H1 (cell line): Measurements from ENCODE around the gene CD28. TPM values are rescaled to one million over a fixed set of nuclear protein-coding genes. Genes with fewer than 3 reads are reported as not detected.

Experiments
- CTCF ChIA-PET: fragments of 300-600 bp; sonication (Branson Sonifier 250); formaldehyde crosslinking; loops from one replicate; lab custom pipeline; 2021; ENCODE audit not compliant: partially characterized antibody; lab: Charles Lee
- POLR2A ChIA-PET: fragments of 300-600 bp; sonication (Branson Sonifier 250); formaldehyde crosslinking; loops from one replicate; lab custom pipeline; 2021; ENCODE audit warnings: inconsistent platforms; ENCODE audit not compliant: partially characterized antibody; lab: Charles Lee
- DNase-seq, 2 experiments: peaks; one replicate each; pipeline versions ENCODE4 v3.0.0 to v3.0.0-alpha.2; 2010 to 2022; ENCODE audit warnings: low spot score in 2 of 2, low read depth in 1 of 2, mixed read lengths in 1 of 2
- FAIRE-seq: peaks from 2 replicates; lab custom pipeline; 2011; peaks lifted over from hg19 to GRCh38; lab: Jason Lieb, UNC
- H2AFZ ChIP-seq: 2 replicates; pipeline ENCODE4 v1.8.1; 2012; ENCODE audit warnings: low read length, inconsistent platforms
- H2AK5ac ChIP-seq: 2 replicates; pipeline ENCODE4 v1.6.1; 2013; ENCODE audit warnings: low read depth, low read length
- H2BK120ac ChIP-seq: replicated peaks from 2 replicates; pipeline ENCODE3; 2013; ENCODE audit warnings: low read depth, low read length, inconsistent platforms
- H2BK12ac ChIP-seq: 2 replicates; pipeline ENCODE4 v1.6.1; 2013; ENCODE audit warnings: low read depth, low read length
- H2BK15ac ChIP-seq: 2 replicates; pipeline ENCODE4 v1.6.1; 2013; ENCODE audit warnings: low read length
- H2BK20ac ChIP-seq: 2 replicates; pipeline ENCODE4 v1.6.1; 2013; ENCODE audit warnings: low read length
- H2BK5ac ChIP-seq: 2 replicates; pipeline ENCODE4 v1.6.1; 2013; ENCODE audit warnings: low read depth, low read length
- H3K14ac ChIP-seq: 2 replicates; pipeline ENCODE4 v1.6.1; 2013; ENCODE audit warnings: inconsistent platforms; ENCODE audit not compliant: insufficient read length
- H3K18ac ChIP-seq: 2 replicates; pipeline ENCODE4 v1.6.1; 2013; ENCODE audit warnings: low read length; ENCODE audit errors: extremely low read depth
- H3K23ac ChIP-seq: 2 replicates; pipeline ENCODE4 v1.6.1; 2013; ENCODE audit warnings: inconsistent platforms; ENCODE audit not compliant: insufficient read length
- H3K23me2 ChIP-seq: 2 replicates; pipeline ENCODE4 v1.6.1; 2013; ENCODE audit warnings: low read depth, low read length
- H3K27ac ChIP-seq: 2 replicates; pipeline ENCODE4 v1.6.1; 2011; ENCODE audit warnings: low read depth, low read length, inconsistent platforms
- H3K27me3 ChIP-seq, 4 experiments: replicated peaks in 1 of 4; 1 replicate in 1 of 4; 2 replicates in 3 of 4; pipeline versions ENCODE4 v1.6.1 to v1.8.1; 2011 to 2013; ENCODE audit warnings: low read length in 3 of 4, mild to moderate bottlenecking in 3 of 4, inconsistent platforms in 2 of 4, mixed read lengths in 2 of 4, moderate library complexity in 1 of 4; ENCODE audit not compliant: control insufficient read depth in 3 of 4, insufficient read depth in 3 of 4; ENCODE audit errors: extremely low read depth in 1 of 4
- H3K36me3 ChIP-seq, 4 experiments: 2 replicates each; pipeline versions ENCODE4 v1.6.1 to v1.8.1; 2011 to 2013; ENCODE audit warnings: mild to moderate bottlenecking in 4 of 4, low read length in 3 of 4, moderate library complexity in 2 of 4, control low read depth in 1 of 4, inconsistent platforms in 1 of 4; ENCODE audit not compliant: insufficient read depth in 4 of 4, control insufficient read depth in 2 of 4
- H3K4ac ChIP-seq: replicated peaks from 2 replicates; pipeline ENCODE3; 2013; ENCODE audit warnings: low read length, low read depth, mixed read lengths, inconsistent platforms; ENCODE audit not compliant: insufficient read length
- H3K4me1 ChIP-seq, 4 experiments: replicated peaks in 1 of 4; 1 replicate in 1 of 4; 2 replicates in 3 of 4; pipeline versions ENCODE4 v1.6.1 to v1.8.1; 2011 to 2013; ENCODE audit warnings: low read length in 3 of 4, inconsistent platforms in 2 of 4, mixed read lengths in 1 of 4; ENCODE audit not compliant: insufficient read depth in 4 of 4, control insufficient read depth in 3 of 4
- H3K4me2 ChIP-seq, 2 experiments: 2 replicates each; pipeline versions ENCODE4 v1.6.1 to v1.8.1; 2011 to 2013; ENCODE audit warnings: low read depth in 2 of 2, low read length in 2 of 2, control low read depth in 1 of 2, inconsistent platforms in 1 of 2, mild to moderate bottlenecking in 1 of 2; ENCODE audit not compliant: insufficient read depth in 1 of 2
- H3K4me3 ChIP-seq, 4 experiments: fragments of 200-600, 300-600 bp in 1 of 4; sonication (generic), shearing (Covaris generic), sonication (Bioruptor Twin) in 1 of 4; 2 replicates each; pipeline versions ENCODE4 v1.5.1 to v1.8.1; 2011 to 2016; ENCODE audit warnings: low read length in 4 of 4, low read depth in 3 of 4, control low read depth in 2 of 4, inconsistent platforms in 2 of 4, mild to moderate bottlenecking in 2 of 4, mixed read lengths in 1 of 4, moderate library complexity in 1 of 4; ENCODE audit not compliant: insufficient read depth in 2 of 4; ENCODE audit errors: extremely low read depth in 1 of 4
- H3K56ac ChIP-seq: replicated peaks from 2 replicates; pipeline ENCODE3; 2013; ENCODE audit warnings: low read depth, mild to moderate bottlenecking, mixed read lengths, low read length, inconsistent platforms; ENCODE audit not compliant: insufficient read length
- H3K79me1 ChIP-seq: 2 replicates; pipeline ENCODE4 v1.6.1; 2013; ENCODE audit warnings: low read depth, low read length, control low read depth
- H3K79me2 ChIP-seq, 2 experiments: 2 replicates each; pipeline versions ENCODE4 v1.6.1 to v1.8.1; 2012 to 2013; ENCODE audit warnings: low read length in 2 of 2, mild to moderate bottlenecking in 2 of 2, inconsistent platforms in 1 of 2; ENCODE audit not compliant: insufficient read depth in 2 of 2, control insufficient read depth in 1 of 2
- H3K9ac ChIP-seq, 4 experiments: replicated peaks in 1 of 4; 1 replicate in 1 of 4; 2 replicates in 3 of 4; pipeline versions ENCODE4 v1.6.1 to v1.8.1; 2011 to 2013; ENCODE audit warnings: low read depth in 3 of 4, low read length in 3 of 4, control low read depth in 2 of 4, mild to moderate bottlenecking in 2 of 4, moderate library complexity in 2 of 4, inconsistent platforms in 1 of 4; ENCODE audit errors: extremely low read depth in 1 of 4
- H3K9me3 ChIP-seq, 2 experiments: 2 replicates each; pipeline versions ENCODE4 v1.6.1 to v1.8.1; 2012 to 2013; ENCODE audit warnings: mild to moderate bottlenecking in 2 of 2, moderate library complexity in 2 of 2, control low read depth in 1 of 2, inconsistent platforms in 1 of 2, low read depth in 1 of 2, low read length in 1 of 2, mixed read lengths in 1 of 2; ENCODE audit not compliant: insufficient read depth in 2 of 2
- H4K20me1 ChIP-seq, 2 experiments: replicated peaks in 1 of 2; 2 replicates each; pipeline versions ENCODE3 to v1.8.1; 2011 to 2013; ENCODE audit warnings: inconsistent platforms in 2 of 2, low read length in 2 of 2, mild to moderate bottlenecking in 1 of 2; ENCODE audit not compliant: insufficient read depth in 2 of 2, control insufficient read depth in 1 of 2
- H4K5ac ChIP-seq: 2 replicates; pipeline ENCODE4 v1.6.1; 2013; ENCODE audit warnings: low read length, low read depth, mixed read lengths, inconsistent platforms; ENCODE audit not compliant: insufficient read length
- H4K8ac ChIP-seq: 2 replicates; pipeline ENCODE4 v1.8.0; 2013; ENCODE audit warnings: mild to moderate bottlenecking, moderate library complexity, low read length, inconsistent platforms; ENCODE audit not compliant: insufficient read depth; ENCODE audit errors: extremely low read depth
- H4K91ac ChIP-seq: replicated peaks from 2 replicates; pipeline ENCODE3; 2013; ENCODE audit warnings: low read length, mixed read lengths, inconsistent platforms; ENCODE audit not compliant: insufficient read length
- BCL11A ChIP-seq, 2 experiments: IDR thresholded peaks; one replicate each; pipeline ENCODE4 v1.6.1; 2011; ENCODE audit warnings: low read depth in 2 of 2, low read length in 2 of 2, mild to moderate bottlenecking in 2 of 2
- CHD1 ChIP-seq: IDR thresholded peaks from 2 replicates; pipeline ENCODE4 v1.6.1; 2012; ENCODE audit warnings: low read depth, low read length, improper control_type of control experiment
- GTF2F1 ChIP-seq: IDR thresholded peaks from 2 replicates; pipeline ENCODE4 v1.6.1; 2012; ENCODE audit warnings: low read depth, low read length, improper control_type of control experiment, borderline replicate concordance
- KDM5A ChIP-seq: fragments of 200-600 bp; IDR thresholded peaks from 2 replicates; pipeline ENCODE4 v1.7.1; 2012; ENCODE audit warnings: mild to moderate bottlenecking, low read length, inconsistent platforms, mixed read lengths
- PHF8 ChIP-seq: fragments of 200-600 bp; sonication (generic); conservative IDR thresholded peaks from 2 replicates; pipeline ENCODE4 v1.7.1; 2012; ENCODE audit warnings: low read depth, mild to moderate bottlenecking, inconsistent platforms, low read length, moderate library complexity
- RFX5 ChIP-seq: IDR thresholded peaks from 2 replicates; pipeline ENCODE4 v1.6.1; 2011; ENCODE audit warnings: low read depth, low read length, improper control_type of control experiment, borderline replicate concordance
- SIN3A ChIP-seq, 2 experiments: IDR thresholded peaks in 1 of 2; conservative IDR thresholded peaks in 1 of 2; 2 replicates each; pipeline ENCODE4 v1.6.1; 2011 to 2012; ENCODE audit warnings: low read length in 2 of 2, improper control_type of control experiment in 1 of 2, low read depth in 1 of 2, mild to moderate bottlenecking in 1 of 2
- SIRT6 ChIP-seq: IDR thresholded peaks from one replicate; pipeline ENCODE4 v1.7.1; 2012; ENCODE audit warnings: low read length, inconsistent platforms
- YY1 ChIP-seq: IDR thresholded peaks from 2 replicates; pipeline ENCODE4 v1.6.1; 2011; ENCODE audit warnings: low read depth, mild to moderate bottlenecking, low read length
- WGBS, 2 experiments: shearing (Covaris generic) in 1 of 2; methylation state at CpG; one replicate each; pipeline versions ENCODE4 v1.1.6 to v1.1.7; 2013 to 2015; ENCODE audit warnings: low lambda C conversion rate in 2 of 2, mixed read lengths in 2 of 2, inconsistent platforms in 1 of 2, low coverage in 1 of 2, missing lambda C conversion rate in 1 of 2; ENCODE audit not compliant: insufficient replicate concordance in 2 of 2, insufficient coverage in 1 of 2, insufficient read length in 1 of 2; ENCODE audit errors: extremely low coverage in 1 of 2, missing lambda C conversion rate in 1 of 2; 5-methylcytosine and 5-hydroxymethylcytosine counted together
- polyA plus RNA-seq, 7 experiments: library from polyadenylated mRNA; depleted of rRNA in 3 of 7; stranded (reverse) in 5 of 7; unstranded in 2 of 7; fragments of >200 nt in 5 of 7; fragments of 200-250 nt in 2 of 7; gene quantifications; 1 replicate in 5 of 7; 2 replicates in 1 of 7; 4 replicates in 1 of 7; pipeline versions ENCODE4 v1.2.1 to v1.2.3, GENCODE V29; 2011 to 2013; ENCODE audit warnings: missing spikeins in 2 of 7, mixed read lengths in 2 of 7
- total RNA-seq: library from RNA; stranded (reverse); fragmentation: NEBNext Ultra II Directional; extraction: Animal tissue kit (Norgen Biotek cat#: 25700); gene quantifications from 2 replicates; pipeline ENCODE4 v1.2.1, GENCODE V29; 2021
- TF ChIP-seq, protein P1 (sequence below), 3 experiments: IDR thresholded peaks; 1 replicate in 2 of 3; 2 replicates in 1 of 3; pipeline versions ENCODE4 v1.5.1 to v1.6.1; 2011; ENCODE audit warnings: low read length in 3 of 3, mild to moderate bottlenecking in 3 of 3, inconsistent platforms in 2 of 3, low read depth in 1 of 3, moderate library complexity in 1 of 3; ENCODE audit not compliant: insufficient read depth in 1 of 3; ENCODE audit errors: control extremely low read depth in 1 of 3

CD28 gene
- total and polyA plus RNA-seq, 2 of the 8 experiments (the other 6 are each of a cell fraction or from before 2014, with no cell fraction given), result not detected

DNA sequence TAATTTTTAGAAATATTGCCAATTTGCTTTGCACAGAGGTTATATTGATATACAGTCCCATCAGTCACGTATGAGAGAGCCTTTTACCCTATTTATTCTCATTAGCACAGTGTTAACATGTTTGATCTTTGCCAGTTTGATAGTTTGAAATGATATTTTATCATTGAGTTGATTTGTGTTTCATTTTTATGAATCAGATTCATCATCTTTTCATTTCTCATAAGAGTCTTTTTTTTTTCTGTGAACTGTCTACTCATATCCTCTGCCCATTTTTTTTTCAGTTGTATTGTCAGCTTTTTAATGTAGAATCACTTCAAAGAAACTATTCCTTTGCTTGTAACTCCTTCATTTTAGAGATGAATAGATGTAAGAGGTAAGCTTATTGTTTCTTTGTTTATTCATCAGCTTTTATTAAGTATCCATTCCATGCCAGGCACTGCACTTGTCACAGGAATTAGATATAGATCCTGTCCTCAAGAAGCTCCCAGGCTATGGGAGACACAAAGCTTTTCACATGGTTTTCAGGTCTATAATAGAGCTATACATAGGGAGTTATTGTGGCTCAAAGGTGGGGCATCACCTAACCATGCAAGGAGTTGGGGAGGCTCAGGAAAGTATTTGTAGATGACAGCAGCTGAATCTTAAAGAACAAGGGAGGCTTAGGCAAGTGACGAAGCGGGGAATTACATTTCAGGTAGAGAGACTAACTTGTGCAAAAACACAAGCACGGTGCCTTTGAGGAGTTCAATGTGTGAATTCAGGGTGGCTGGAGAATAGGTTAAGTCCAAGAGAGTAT lies 42.1 kb downstream of the CD28 start:
- FAIRE-seq, result no peak
- WGBS, 2 experiments, result 92% methylated on average over 4 of the region's 4 CpGs; no CpG with 5 or more reads in 1 of the 2 experiments
- TF ChIP-seq KDM5A (no peak), CHD1 (no peak), RFX5 (no peak), SIN3A (conservative IDR thresholded peaks at IDR 0.05 in 1 of 2, IDR thresholded peaks at IDR 0.05 in 1 of 2; ENCODE audit: low read depth in 1 of 2, low read length in 2 of 2) (no peak), BCL11A (IDR thresholded peaks at IDR 0.05; ENCODE audit: low read depth in 2 of 2, low read length in 2 of 2) (no peak), SIRT6 (no peak), PHF8 (no peak), YY1 (no peak), GTF2F1 (no peak)
- TF ChIP-seq, protein P1, sequence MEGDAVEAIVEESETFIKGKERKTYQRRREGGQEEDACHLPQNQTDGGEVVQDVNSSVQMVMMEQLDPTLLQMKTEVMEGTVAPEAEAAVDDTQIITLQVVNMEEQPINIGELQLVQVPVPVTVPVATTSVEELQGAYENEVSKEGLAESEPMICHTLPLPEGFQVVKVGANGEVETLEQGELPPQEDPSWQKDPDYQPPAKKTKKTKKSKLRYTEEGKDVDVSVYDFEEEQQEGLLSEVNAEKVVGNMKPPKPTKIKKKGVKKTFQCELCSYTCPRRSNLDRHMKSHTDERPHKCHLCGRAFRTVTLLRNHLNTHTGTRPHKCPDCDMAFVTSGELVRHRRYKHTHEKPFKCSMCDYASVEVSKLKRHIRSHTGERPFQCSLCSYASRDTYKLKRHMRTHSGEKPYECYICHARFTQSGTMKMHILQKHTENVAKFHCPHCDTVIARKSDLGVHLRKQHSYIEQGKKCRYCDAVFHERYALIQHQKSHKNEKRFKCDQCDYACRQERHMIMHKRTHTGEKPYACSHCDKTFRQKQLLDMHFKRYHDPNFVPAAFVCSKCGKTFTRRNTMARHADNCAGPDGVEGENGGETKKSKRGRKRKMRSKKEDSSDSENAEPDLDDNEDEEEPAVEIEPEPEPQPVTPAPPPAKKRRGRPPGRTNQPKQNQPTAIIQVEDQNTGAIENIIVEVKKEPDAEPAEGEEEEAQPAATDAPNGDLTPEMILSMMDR (IDR thresholded peaks at IDR 0.05; ENCODE audit: control extremely low read depth in 1 of 3, insufficient read depth in 1 of 3, low read depth in 1 of 3, low read length in 3 of 3), result no peak

More for the DNA sequence above, 42.1 kb downstream of the CD28 start:
- Histone ChIP-seq H2BK5ac (no peak overlapping the region), H4K91ac (no peak overlapping the region), H3K4ac (no peak overlapping the region), H2AFZ (no peak overlapping the region), H3K4me3 (no peak overlapping the region), H3K56ac (no peak overlapping the region), H3K9me3 (no peaks in the 10 kb centered on the region), H3K23me2 (no peaks in the 10 kb centered on the region), H2BK15ac (no peak overlapping the region), H2BK20ac (no peak overlapping the region), H2BK12ac (no peak overlapping the region), H4K20me1 (no peaks in the 10 kb centered on the region), H3K27ac (no peak overlapping the region), H3K18ac (no peak overlapping the region), H4K5ac (no peak overlapping the region), H3K23ac (no peak overlapping the region), H3K14ac (no peak overlapping the region), H3K36me3 (no peaks in the 10 kb centered on the region), H4K8ac (no peak overlapping the region), H2AK5ac (no peak overlapping the region), H3K4me1 (no peaks in the 10 kb centered on the region), H3K9ac (no peak overlapping the region), H3K27me3 (no peaks in the 10 kb centered on the region), H3K79me2 (no peaks in the 10 kb centered on the region), H2BK120ac (no peak overlapping the region), H3K79me1 (no peaks in the 10 kb centered on the region), H3K4me2 (no peak overlapping the region)
- POLR2A ChIA-PET, result interaction anchor here (2.1 kb wide), 1 partner anchor 16 kb away, joined by 4 read pairs; no protein-coding TSS in a partner anchor
- DNase-seq, result no peak
- CTCF ChIA-PET, result interaction anchor here (0.6 to 2.5 kb wide), 6 partner anchors 8 to 202 kb away, joined by 3 to 10 read pairs (median 6); no protein-coding TSS in a partner anchor
